ENCODE data around the gene HSFX4. TPM values are rescaled to one million over a fixed set of nuclear protein-coding genes. Genes with fewer than 3 reads are reported as not detected.

The HSFX4 gene
- total and polyA plus RNA-seq, 2 of the 13 experiments (the other 11 are each of a cell fraction or from before 2014, with no cell fraction given) = not detected

DNA sequence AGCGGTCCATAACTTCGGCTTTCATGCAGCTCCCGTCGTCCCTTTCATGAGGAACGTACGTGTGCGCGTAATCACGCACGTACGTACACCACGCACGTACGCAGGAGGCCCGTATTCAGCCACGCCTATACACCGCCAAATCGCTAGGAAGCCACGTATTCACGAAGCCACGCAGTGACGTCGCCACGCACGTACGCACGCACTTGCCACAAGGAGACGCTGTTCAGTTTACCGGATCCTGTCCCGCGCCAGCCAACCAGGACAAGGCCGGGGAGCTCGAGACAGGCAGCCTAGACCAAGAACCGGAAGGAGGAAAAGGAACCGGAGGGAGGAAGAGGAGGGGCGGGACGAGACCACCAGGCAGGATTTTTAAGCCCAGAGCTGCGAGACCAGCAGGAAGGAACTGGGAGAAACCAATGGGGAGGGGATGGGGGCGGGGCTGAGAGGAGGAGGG, 9.1 kb downstream of the HSFX4 start, which contains the start of gene EOLA2:
Gene EOLA2 (minus strand): TSS at position 65 of the 454 bp plus-strand sequence. CDS start 4,617 bp downstream, outside the sequence.
- DNase-seq (ENCODE audit: low spot score) (peak; percentile 94), ATAC-seq (peak; percentile 82), FAIRE-seq (peak; percentile 99)
- Histone ChIP-seq H3K9me3 (ENCODE audit: low read length) (no peaks in the 10 kb centered on the region), H3K4me1 (ENCODE audit: insufficient read depth, low read length) (no peaks in the 10 kb centered on the region; the same call in 1 of the 2 replicates), H4K20me1 (ENCODE audit: insufficient read depth, low read length) (no peaks in the 10 kb centered on the region), H3K4me3 (replicated peaks in 1 of 3; ENCODE audit: insufficient read depth in 1 of 3, low read depth in 2 of 3, low read length in 3 of 3) (peak within 1 kb of the TSS; percentile 69 to 88 (median 82); a peak in 5 of 6 replicates), H2AFZ (ENCODE audit: low read length) (no peak within 1 kb of the TSS), H3K9ac (ENCODE audit: insufficient read depth, low read depth, low read length) (peak within 1 kb of the TSS; percentile 87), H3K27ac (ENCODE audit: extremely low read length, insufficient read depth, low read length) (peak within 1 kb of the TSS; percentile 86), H3K79me2 (ENCODE audit: insufficient read depth, low read length) (peaks cover 9% of the 10 kb centered on the region), H3K4me2 (ENCODE audit: low read depth, low read length) (peak within 1 kb of the TSS; percentile 76), H3K27me3 (ENCODE audit: control insufficient read depth in 1 of 2, insufficient read depth in 2 of 2, low read length in 2 of 2) (no peaks in the 10 kb centered on the region; a peak in 1 of 5 replicates), H3K36me3 (replicated peaks in 1 of 2; ENCODE audit: control insufficient read depth in 1 of 2, insufficient read depth in 2 of 2, low read length in 2 of 2) (no peaks in the 10 kb centered on the region)
- WGBS (ENCODE audit: low lambda C conversion rate) = 1% methylated on average over 12 of the region's 39 CpGs
- ChIA-PET CTCF (ENCODE audit: low intra/inter-chr PET ratio, low total read pairs) (no interaction called here), POLR2A (interaction anchor here (2.3 to 3.4 kb wide), 3 partner anchors 399 to 755 kb away, joined by 9 to 16 read pairs (median 13); partner anchors contain the start of genes EOLA1 and MTMR1)
- in situ Hi-C loops (cut with HindIII; ENCODE audit: extremely low pct_ligation_motif_present, low pct_unique_long_range_greater_than_20kb) = no loop called here
- BruUV-seq (replicated peaks) = no TSS peak
- intact Hi-C loops (cut with micrococcal nuclease; ENCODE audit: unreplicated experiment) = no loop called here
- TF ChIP-seq DMAP1 (CRISPR knock-in tag; IDR thresholded peaks at IDR 0.05) (peak; percentile 67; the same call in 1 of the 2 replicates), TBX2 (CRISPR knock-in tag; IDR thresholded peaks at IDR 0.05; ENCODE audit: borderline replicate concordance) (peak; percentile 42; the same call in 1 of the 2 replicates), ZFP36L2 (CRISPR knock-in tag; IDR thresholded peaks at IDR 0.05) (no peak), ZFP1 (CRISPR knock-in tag; IDR thresholded peaks at IDR 0.05) (no peak), MTA3 (CRISPR knock-in tag; IDR thresholded peaks at IDR 0.05) (no peak), TEAD3 (CRISPR knock-in tag; optimal IDR thresholded peaks at IDR 0.05; ENCODE audit: borderline replicate concordance) (peak; percentile 62), PHF20 (CRISPR knock-in tag; IDR thresholded peaks at IDR 0.05) (peak; percentile 81), ARNT (IDR thresholded peaks at IDR 0.05) (no peak), SRSF9 (IDR thresholded peaks at IDR 0.05; ENCODE audit: borderline replicate concordance, insufficient read depth, low read depth, low read length, poor library complexity, severe bottlenecking) (no peak), SALL1 (CRISPR knock-in tag; IDR thresholded peaks at IDR 0.05) (peak; percentile 56), ISL2 (CRISPR knock-in tag; IDR thresholded peaks at IDR 0.05) (no peak), ZNF354B (CRISPR knock-in tag; IDR thresholded peaks at IDR 0.05) (no peak), POLR2G (IDR thresholded peaks at IDR 0.05; ENCODE audit: low read depth, low read length) (peak; percentile 68), SOX6 (IDR thresholded peaks at IDR 0.05) (no peak), SOX6 (CRISPR knock-in tag; IDR thresholded peaks at IDR 0.05) (peak; percentile 22; the same call in 1 of the 2 replicates), SP4 (CRISPR knock-in tag; IDR thresholded peaks at IDR 0.05) (peak; percentile 92), ZNF782 (CRISPR knock-in tag; IDR thresholded peaks at IDR 0.05; ENCODE audit: borderline replicate concordance) (no peak), FOSL2 (CRISPR knock-in tag; IDR thresholded peaks at IDR 0.05) (peak; percentile 40)
- TF ChIP-seq, protein P1, sequence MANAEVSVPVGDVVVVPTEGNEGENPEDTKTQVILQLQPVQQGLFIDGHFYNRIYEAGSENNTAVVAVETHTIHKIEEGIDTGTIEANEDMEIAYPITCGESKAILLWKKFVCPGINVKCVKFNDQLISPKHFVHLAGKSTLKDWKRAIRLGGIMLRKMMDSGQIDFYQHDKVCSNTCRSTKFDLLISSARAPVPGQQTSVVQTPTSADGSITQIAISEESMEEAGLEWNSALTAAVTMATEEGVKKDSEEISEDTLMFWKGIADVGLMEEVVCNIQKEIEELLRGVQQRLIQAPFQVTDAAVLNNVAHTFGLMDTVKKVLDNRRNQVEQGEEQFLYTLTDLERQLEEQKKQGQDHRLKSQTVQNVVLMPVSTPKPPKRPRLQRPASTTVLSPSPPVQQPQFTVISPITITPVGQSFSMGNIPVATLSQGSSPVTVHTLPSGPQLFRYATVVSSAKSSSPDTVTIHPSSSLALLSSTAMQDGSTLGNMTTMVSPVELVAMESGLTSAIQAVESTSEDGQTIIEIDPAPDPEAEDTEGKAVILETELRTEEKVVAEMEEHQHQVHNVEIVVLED (CRISPR knock-in tag; IDR thresholded peaks at IDR 0.05; ENCODE audit: borderline replicate concordance) = peak; percentile 100
- TF ChIP-seq, protein P2, sequence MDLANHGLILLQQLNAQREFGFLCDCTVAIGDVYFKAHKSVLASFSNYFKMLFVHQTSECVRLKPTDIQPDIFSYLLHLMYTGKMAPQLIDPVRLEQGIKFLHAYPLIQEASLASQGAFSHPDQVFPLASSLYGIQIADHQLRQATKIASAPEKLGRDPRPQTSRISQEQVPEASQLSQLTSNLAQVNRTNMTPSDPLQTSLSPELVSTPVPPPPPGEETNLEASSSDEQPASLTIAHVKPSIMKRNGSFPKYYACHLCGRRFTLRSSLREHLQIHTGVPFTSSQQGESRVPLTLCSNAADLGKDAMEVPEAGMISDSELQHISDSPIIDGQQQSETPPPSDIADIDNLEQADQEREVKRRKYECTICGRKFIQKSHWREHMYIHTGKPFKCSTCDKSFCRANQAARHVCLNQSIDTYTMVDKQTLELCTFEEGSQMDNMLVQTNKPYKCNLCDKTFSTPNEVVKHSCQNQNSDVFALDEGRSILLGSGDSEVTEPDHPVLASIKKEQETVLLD (CRISPR knock-in tag; IDR thresholded peaks at IDR 0.05; ENCODE audit: low read depth) = peak; percentile 78
- TF ChIP-seq, protein P3, sequence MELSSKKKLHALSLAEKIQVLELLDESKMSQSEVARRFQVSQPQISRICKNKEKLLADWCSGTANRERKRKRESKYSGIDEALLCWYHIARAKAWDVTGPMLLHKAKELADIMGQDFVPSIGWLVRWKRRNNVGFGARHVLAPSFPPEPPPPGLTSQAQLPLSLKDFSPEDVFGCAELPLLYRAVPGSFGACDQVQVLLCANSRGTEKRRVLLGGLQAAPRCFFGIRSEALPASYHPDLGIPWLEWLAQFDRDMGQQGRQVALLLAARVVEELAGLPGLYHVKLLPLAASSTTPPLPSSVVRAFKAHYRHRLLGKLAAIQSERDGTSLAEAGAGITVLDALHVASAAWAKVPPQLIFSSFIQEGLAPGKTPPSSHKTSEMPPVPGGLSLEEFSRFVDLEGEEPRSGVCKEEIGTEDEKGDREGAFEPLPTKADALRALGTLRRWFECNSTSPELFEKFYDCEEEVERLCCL (CRISPR knock-in tag; IDR thresholded peaks at IDR 0.05; ENCODE audit: borderline replicate concordance) = no peak
- TF ChIP-seq, protein P4, sequence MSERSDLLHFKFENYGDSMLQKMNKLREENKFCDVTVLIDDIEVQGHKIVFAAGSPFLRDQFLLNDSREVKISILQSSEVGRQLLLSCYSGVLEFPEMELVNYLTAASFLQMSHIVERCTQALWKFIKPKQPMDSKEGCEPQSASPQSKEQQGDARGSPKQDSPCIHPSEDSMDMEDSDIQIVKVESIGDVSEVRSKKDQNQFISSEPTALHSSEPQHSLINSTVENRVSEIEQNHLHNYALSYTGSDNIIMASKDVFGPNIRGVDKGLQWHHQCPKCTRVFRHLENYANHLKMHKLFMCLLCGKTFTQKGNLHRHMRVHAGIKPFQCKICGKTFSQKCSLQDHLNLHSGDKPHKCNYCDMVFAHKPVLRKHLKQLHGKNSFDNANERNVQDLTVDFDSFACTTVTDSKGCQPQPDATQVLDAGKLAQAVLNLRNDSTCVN (CRISPR knock-in tag; IDR thresholded peaks at IDR 0.05; ENCODE audit: borderline replicate concordance) = no peak

Measured in HepG2 (cell line).